ENCODE measurements around the gene C5orf63. TPM values are rescaled to one million over a fixed set of nuclear protein-coding genes. Genes with fewer than 3 reads are reported as not detected.

Gene C5orf63
- total RNA-seq, 2 experiments from 2014 or later: 9.5 TPM

GRCh38 chr5:127051591-127051990 lies 21.7 kb downstream of the C5orf63 start:
- Mint-ChIP-seq H3K9me3 (peaks cover 4% of the 10 kb centered on the region), H3K4me3 (no peak overlapping the region), H3K27me3 (no peaks in the 10 kb centered on the region), H3K36me3 (ENCODE audit: low read depth) (peaks cover 33% of the 10 kb centered on the region), H3K27ac (no peak overlapping the region), H3K4me1 (ENCODE audit: low read depth) (no peaks in the 10 kb centered on the region)
- TF ChIP-seq CTCF (IDR thresholded peaks at IDR 0.05): no peak
- ATAC-seq (no peak), DNase-seq (no peak)
- ChIA-PET CTCF (no interaction called here), POLR2A (no interaction called here)
- intact Hi-C loops (cut with micrococcal nuclease): no loop called here

GRCh38 chr5:127046343-127047072 lies 26.8 kb downstream of the C5orf63 start:
- DNase-seq: no peak
- ChIA-PET POLR2A (interaction anchor here (0.6 to 0.8 kb wide), 2 partner anchors 18 to 365 kb away, joined by 3 read pairs; no protein-coding TSS in a partner anchor), CTCF (interaction anchor here (0.8 to 2.9 kb wide), 3 partner anchors 13 to 26 kb away, joined by 3 to 8 read pairs (median 4); partner anchors contain the start of gene C5orf63)
- TF ChIP-seq CTCF (IDR thresholded peaks at IDR 0.05): no peak
- Mint-ChIP-seq H3K4me1 (ENCODE audit: low read depth) (no peaks in the 10 kb centered on the region), H3K27me3 (no peaks in the 10 kb centered on the region), H3K4me3 (no peak overlapping the region), H3K36me3 (ENCODE audit: low read depth) (no peaks in the 10 kb centered on the region), H3K27ac (no peak overlapping the region), H3K9me3 (no peaks in the 10 kb centered on the region)
- intact Hi-C loops (cut with micrococcal nuclease): no loop called here
- ATAC-seq: no peak

- H3K36me3 Mint-ChIP-seq (ENCODE audit: low read depth): no peaks in the 10 kb centered on the region
- CTCF ChIA-PET: no interaction called here
Observed at GRCh38 chr5:127042593-127042992, 30.7 kb downstream of the C5orf63 start.

GRCh38 chr5:127041571-127041970 lies 31.7 kb downstream of the C5orf63 start:
- no peaks in the 10 kb centered on the region for H3K27me3 Mint-ChIP-seq
- no peak overlapping the region for H3K27ac Mint-ChIP-seq
- no peaks in the 10 kb centered on the region for H3K36me3 Mint-ChIP-seq (ENCODE audit: low read depth)
- POLR2A ChIA-PET: no interaction called here
- CTCF ChIA-PET: no interaction called here
- intact Hi-C loops (cut with micrococcal nuclease): no loop called here
- ATAC-seq (no peak), DNase-seq (no peak)
- no peaks in the 10 kb centered on the region for H3K4me1 Mint-ChIP-seq (ENCODE audit: low read depth)
- TF ChIP-seq CTCF (IDR thresholded peaks at IDR 0.05): no peak
- H3K9me3 Mint-ChIP-seq: no peaks in the 10 kb centered on the region
- H3K4me3 Mint-ChIP-seq: no peak overlapping the region

More at GRCh38 chr5:127042593-127042992, 30.7 kb downstream of the C5orf63 start:
- Mint-ChIP-seq H3K9me3 (no peaks in the 10 kb centered on the region), H3K27ac (no peak overlapping the region), H3K4me1 (ENCODE audit: low read depth) (no peaks in the 10 kb centered on the region), H3K4me3 (no peak overlapping the region), H3K27me3 (no peaks in the 10 kb centered on the region)
- POLR2A ChIA-PET: no interaction called here
- DNase-seq (no peak), ATAC-seq (no peak)
- intact Hi-C loops (cut with micrococcal nuclease): no loop called here
- peak; percentile 11 for TF ChIP-seq CTCF (IDR thresholded peaks at IDR 0.05)

- DNase-seq (no peak), ATAC-seq (no peak)
- ChIA-PET CTCF (no interaction called here), POLR2A (no interaction called here)
- H3K27me3 Mint-ChIP-seq: no peaks in the 10 kb centered on the region
- TF ChIP-seq CTCF (IDR thresholded peaks at IDR 0.05): no peak
- no peak overlapping the region for H3K4me3 Mint-ChIP-seq
- H3K4me1 Mint-ChIP-seq (ENCODE audit: low read depth): no peaks in the 10 kb centered on the region
- no peaks in the 10 kb centered on the region for H3K36me3 Mint-ChIP-seq (ENCODE audit: low read depth)
- no peak overlapping the region for H3K27ac Mint-ChIP-seq
- intact Hi-C loops (cut with micrococcal nuclease): no loop called here
- H3K9me3 Mint-ChIP-seq: no peaks in the 10 kb centered on the region
Observed at GRCh38 chr5:127040796-127041520, 32.3 kb downstream of the C5orf63 start.

All from activated CD8-positive, alpha-beta T cell treated with anti-CD3 and anti-CD28 coated beads for 36 hours (primary cell).